ENCODE data around the gene ZSCAN5B.

ZSCAN5B gene

GRCh38 chr19:56174086-56174485 is 23.5 kb downstream of the ZSCAN5B start:
- no peak overlapping the region for H3K4me3 ChIP-seq (ENCODE audit: low read length)
- no peak for TF ChIP-seq CTCF (conservative IDR thresholded peaks at IDR 0.05; ENCODE audit: low read depth, low read length)
- DNase-seq (ENCODE audit: low read depth), result no peak

- no peak for DNase-seq (ENCODE audit: low read depth)
- no peak for TF ChIP-seq CTCF (conservative IDR thresholded peaks at IDR 0.05; ENCODE audit: low read depth, low read length)
- H3K4me3 ChIP-seq (ENCODE audit: low read length), result no peak overlapping the region
Measured at GRCh38 chr19:56170261-56170660, 27.3 kb downstream of the ZSCAN5B start.

- DNase-seq (ENCODE audit: low read depth), result no peak
- no peak overlapping the region for H3K4me3 ChIP-seq (ENCODE audit: low read length)
- TF ChIP-seq CTCF (conservative IDR thresholded peaks at IDR 0.05; ENCODE audit: low read depth, low read length), result no peak
Measured at GRCh38 chr19:56167064-56167578, 30.5 kb downstream of the ZSCAN5B start.

GRCh38 chr19:56163097-56163496 is 34.5 kb downstream of the ZSCAN5B start:
- DNase-seq (ENCODE audit: low read depth), result no peak
- H3K4me3 ChIP-seq (ENCODE audit: low read length), result no peak overlapping the region
- no peak for TF ChIP-seq CTCF (conservative IDR thresholded peaks at IDR 0.05; ENCODE audit: low read depth, low read length)

GRCh38 chr19:56162258-56162657 is 35.3 kb downstream of the ZSCAN5B start:
- no peak for TF ChIP-seq CTCF (conservative IDR thresholded peaks at IDR 0.05; ENCODE audit: low read depth, low read length)
- H3K4me3 ChIP-seq (ENCODE audit: low read length), result no peak overlapping the region
- DNase-seq (ENCODE audit: low read depth), result no peak

DNA sequence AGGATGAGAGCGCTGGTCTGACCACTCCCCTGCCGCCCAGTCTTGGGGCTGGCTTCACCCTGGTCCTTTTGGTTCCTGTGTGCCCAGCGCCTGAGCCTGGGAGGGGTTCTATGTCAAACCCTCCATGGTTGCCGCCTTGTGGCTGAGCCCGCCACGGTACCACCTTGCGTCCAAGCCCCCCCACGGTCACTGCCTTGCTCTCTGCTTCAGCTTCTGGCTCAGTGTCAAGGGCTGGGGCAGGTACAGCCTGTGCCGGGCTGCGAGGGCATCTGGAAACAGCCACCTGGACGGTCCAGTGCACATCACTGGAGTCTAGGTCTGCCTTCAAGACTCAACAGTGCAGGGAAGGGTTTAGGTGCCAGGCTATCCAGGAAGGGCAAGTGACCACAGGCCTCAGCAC is 36.0 kb downstream of the ZSCAN5B start:
- TF ChIP-seq CTCF (conservative IDR thresholded peaks at IDR 0.05; ENCODE audit: low read depth, low read length), result no peak
- no peak for DNase-seq (ENCODE audit: low read depth)
- H3K4me3 ChIP-seq (ENCODE audit: low read length), result no peak overlapping the region

DNA sequence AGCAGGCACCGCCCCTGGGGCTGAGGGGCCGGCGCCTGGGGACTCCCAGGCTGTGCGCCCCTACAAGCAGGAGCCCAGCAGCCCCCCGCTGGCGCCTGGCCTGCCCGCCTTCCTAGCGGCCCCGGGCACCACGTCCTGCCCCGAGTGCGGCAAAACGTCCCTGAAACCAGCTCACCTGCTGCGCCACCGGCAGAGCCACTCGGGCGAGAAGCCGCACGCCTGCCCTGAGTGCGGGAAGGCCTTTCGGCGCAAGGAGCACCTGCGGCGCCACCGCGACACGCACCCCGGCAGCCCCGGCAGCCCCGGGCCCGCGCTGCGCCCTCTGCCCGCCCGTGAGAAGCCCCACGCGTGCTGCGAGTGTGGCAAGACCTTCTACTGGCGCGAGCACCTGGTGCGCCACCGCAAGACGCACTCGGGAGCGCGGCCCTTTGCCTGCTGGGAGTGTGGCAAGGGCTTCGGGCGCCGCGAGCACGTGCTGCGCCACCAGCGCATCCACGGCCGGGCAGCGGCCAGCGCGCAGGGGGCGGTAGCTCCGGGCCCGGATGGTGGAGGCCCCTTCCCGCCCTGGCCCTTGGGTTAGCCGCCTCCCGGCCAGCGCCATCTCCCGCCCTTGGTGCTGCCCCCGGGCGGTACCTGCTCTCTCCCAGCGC is 37.8 kb downstream of the ZSCAN5B start:
- TF ChIP-seq CTCF (conservative IDR thresholded peaks at IDR 0.05; ENCODE audit: low read depth, low read length), result no peak
- H3K4me3 ChIP-seq (ENCODE audit: low read length), result no peak overlapping the region

More for the DNA sequence above, 37.8 kb downstream of the ZSCAN5B start:
- DNase-seq (ENCODE audit: low read depth), result no peak
